ENCODE data around the gene UCP1.

Gene UCP1

GRCh38 chr4:140568507-140569306 lies at the start of gene UCP1:
Gene UCP1 (minus strand): TSS chr4:140568961. CDS start chr4:140568729, 232 bp downstream.
- no peak for DNase-seq

- DNase-seq = peak; percentile 4
Observed at GRCh38 chr4:140617499-140618248, 48.9 kb upstream of the UCP1 start.

GRCh38 chr4:140615451-140615850 lies 46.7 kb upstream of the UCP1 start:
- DNase-seq = no peak

GRCh38 chr4:140612357-140612756 lies 43.6 kb upstream of the UCP1 start:
- DNase-seq = no peak

GRCh38 chr4:140611854-140612253 lies 43.1 kb upstream of the UCP1 start:
- DNase-seq = no peak

GRCh38 chr4:140609548-140610425 lies 41.0 kb upstream of the UCP1 start:
- DNase-seq = peak; percentile 74

- no peak for DNase-seq
Observed at GRCh38 chr4:140607852-140608251, 39.1 kb upstream of the UCP1 start.

GRCh38 chr4:140604544-140604943 lies 35.8 kb upstream of the UCP1 start:
- DNase-seq = no peak

- no peak for DNase-seq
Observed at GRCh38 chr4:140603286-140603685, 34.5 kb upstream of the UCP1 start.

- DNase-seq = no peak
Observed at GRCh38 chr4:140602714-140603113, 34.0 kb upstream of the UCP1 start.

GRCh38 chr4:140600408-140600807 lies 31.6 kb upstream of the UCP1 start:
- no peak for DNase-seq

GRCh38 chr4:140595065-140595464 lies 26.3 kb upstream of the UCP1 start:
- peak; percentile 75 for DNase-seq

GRCh38 chr4:140584439-140584838 lies 15.7 kb upstream of the UCP1 start:
- no peak for DNase-seq

GRCh38 chr4:140581078-140581477 lies 12.3 kb upstream of the UCP1 start:
- no peak for DNase-seq

GRCh38 chr4:140579278-140579677 lies 10.5 kb upstream of the UCP1 start:
- peak; percentile 28 for DNase-seq

- DNase-seq = no peak
Observed at GRCh38 chr4:140575489-140575888, 6.7 kb upstream of the UCP1 start.

- no peak for DNase-seq
Observed at GRCh38 chr4:140571620-140572019, 2.9 kb upstream of the UCP1 start.

- no peak for DNase-seq
Observed at GRCh38 chr4:140569307-140569638, 512 bp upstream of the UCP1 start.

- DNase-seq = no peak
Observed at GRCh38 chr4:140559696-140560095, 9.1 kb downstream of the UCP1 start.

GRCh38 chr4:140557831-140558435 lies 10.8 kb downstream of the UCP1 start:
- no peak for DNase-seq

GRCh38 chr4:140556372-140557085 lies 12.2 kb downstream of the UCP1 start:
- no peak for DNase-seq

GRCh38 chr4:140533951-140534480 lies 34.7 kb downstream of the UCP1 start:
- no peak for DNase-seq
